GM18909 (cell line): ENCODE data around the gene KCNK3.
"Not testable (repeated sequence)": the region's sequence is repeated elsewhere in the genome, so short reads cannot be mapped to it uniquely, and the experiment has no call there.

Experiments used
- ATAC-seq: cut with Tn5 transposase; IDR thresholded peaks from one replicate; pipeline ENCODE4 v1.9.1; 2021; ENCODE audit warnings: mild to moderate bottlenecking; ENCODE audit not compliant: unreplicated experiment, poor library complexity

Gene KCNK3

GRCh38 chr2:26692279-26692896 is at the start of gene KCNK3:
TSS of gene KCNK3 (plus strand) at chr2:26692722. CDS start at chr2:26692876, 154 bp downstream.
- ATAC-seq, result no peak

DNA sequence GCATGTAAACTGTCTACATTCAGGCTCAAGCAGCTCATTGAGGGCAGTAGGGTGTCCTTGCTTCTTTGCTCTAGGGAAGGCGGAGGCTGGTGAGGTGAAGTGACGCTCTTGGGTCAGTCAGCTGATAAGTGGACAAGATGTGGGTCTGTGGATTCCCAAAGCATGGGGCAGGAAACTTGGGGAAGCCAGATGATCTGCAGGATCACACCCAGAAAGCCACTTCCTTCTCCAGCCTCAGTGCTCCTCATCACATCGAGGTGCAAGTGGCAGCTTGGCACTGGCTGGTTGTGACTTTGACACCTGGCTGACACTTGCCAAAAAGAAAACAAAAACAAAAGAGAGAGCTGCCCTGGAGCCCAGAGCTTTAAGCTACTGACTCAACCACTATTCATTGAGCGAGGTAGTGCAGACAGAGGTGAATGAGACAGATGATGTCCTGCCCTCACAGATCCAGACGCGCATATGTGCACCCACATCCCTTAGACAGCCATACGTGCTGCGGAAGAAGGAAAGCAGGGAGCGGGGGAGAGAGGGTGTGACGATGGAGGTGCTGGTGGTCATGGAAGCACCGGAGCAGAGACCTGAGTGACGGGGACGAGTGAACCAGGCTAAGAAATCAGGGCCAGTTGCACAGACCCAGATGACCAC is 48.2 kb upstream of the KCNK3 start:
- no peak for ATAC-seq

DNA sequence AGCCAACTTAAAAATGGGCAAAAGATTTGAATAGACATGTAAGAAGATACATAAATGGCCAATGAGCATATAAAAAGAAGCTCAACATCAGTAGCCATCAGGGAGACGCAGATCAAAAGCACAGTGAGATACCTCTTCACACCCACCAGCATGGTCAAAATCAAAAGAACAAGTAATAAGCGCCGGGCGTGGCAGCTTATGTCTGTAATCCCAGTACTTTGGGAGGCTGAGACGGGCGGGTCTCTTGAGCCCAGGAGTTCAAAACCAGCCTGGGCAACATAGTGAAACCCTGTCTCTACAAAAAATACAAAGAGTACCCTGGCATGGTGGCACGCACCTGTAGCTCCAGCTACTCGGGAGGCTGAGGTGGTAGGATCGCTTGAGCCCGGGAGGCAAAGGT is 46.8 kb upstream of the KCNK3 start:
- no peak for ATAC-seq

GRCh38 chr2:26646986-26647672 is 45.4 kb upstream of the KCNK3 start:
- no peak for ATAC-seq

GRCh38 chr2:26647981-26648380 is 44.5 kb upstream of the KCNK3 start:
- no peak for ATAC-seq

- ATAC-seq, result no peak
Measured at GRCh38 chr2:26648516-26648915, 44.0 kb upstream of the KCNK3 start.

- ATAC-seq, result no peak
Measured at GRCh38 chr2:26649322-26649721, 43.2 kb upstream of the KCNK3 start.

DNA sequence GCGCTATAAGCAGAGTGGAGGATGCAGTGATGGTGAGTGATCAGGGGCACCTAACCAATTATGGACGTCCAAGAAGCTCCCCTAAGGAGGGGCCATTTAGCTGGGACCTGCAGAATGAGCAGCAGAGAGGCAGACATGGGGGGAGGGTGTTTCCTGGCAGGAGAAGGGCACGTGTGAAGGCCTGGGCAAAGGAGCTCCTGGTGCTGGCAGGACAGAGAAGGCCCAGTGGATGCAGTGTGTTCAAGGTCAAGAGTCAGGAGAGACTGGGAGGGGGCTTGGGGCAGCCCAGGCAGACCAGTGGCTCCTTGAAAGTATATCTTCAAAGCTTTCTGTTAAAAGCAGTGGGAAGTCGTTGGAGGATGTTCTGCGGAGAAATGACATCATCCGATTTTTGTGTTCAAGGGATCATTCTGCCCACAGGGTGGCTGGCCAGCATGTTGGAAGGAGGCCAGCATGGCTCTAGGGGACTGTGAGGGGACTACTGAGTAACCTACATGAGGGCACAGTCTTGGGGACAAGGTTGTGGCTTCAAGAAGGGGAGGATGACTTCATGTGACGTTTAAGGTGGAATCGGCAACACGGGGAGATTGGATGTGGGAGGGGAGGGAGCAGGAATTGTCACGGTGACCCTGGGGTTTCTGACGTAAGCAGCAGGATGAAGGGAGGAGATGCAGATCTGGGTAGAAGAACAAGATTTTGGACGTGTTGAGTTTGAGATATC is 42.4 kb upstream of the KCNK3 start:
- no peak for ATAC-seq

- no peak for ATAC-seq
Measured at GRCh38 chr2:26650713-26651469, 41.6 kb upstream of the KCNK3 start.

- no peak for ATAC-seq
Measured at GRCh38 chr2:26651470-26651771, 41.1 kb upstream of the KCNK3 start.

GRCh38 chr2:26651799-26652198 is 40.7 kb upstream of the KCNK3 start:
- no peak for ATAC-seq

DNA sequence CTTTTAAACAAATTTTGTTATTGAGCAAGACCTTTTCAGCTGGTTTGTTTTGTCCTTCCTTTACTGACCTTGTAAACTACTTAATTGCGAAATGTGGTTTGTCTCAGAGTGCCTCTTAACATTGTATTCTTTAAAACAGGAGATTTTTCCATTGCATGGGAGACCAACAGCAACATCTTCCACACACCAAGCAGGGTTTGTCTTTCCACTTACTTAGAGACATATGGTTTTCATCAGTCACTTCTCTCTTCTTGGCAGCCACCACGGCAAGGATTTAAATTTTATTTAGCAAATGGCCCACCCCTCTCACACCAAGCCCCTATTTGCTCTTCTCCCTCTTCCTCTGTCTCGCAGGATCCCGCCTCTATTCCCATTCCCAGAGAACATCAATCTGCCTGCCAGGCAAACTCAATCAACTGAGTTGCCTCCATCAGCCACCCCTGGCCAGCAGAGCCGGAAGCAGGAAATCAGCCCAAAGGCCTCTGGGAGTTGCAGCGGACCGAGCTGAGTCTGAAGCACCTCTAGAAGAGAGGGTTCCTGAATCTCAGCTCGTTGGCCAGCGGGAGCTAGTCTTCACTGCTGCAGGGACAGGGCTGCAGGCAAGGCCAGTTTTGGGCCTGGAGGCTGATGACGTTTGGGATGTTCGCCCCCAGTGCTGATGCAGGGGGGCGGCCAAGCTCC is 40.0 kb upstream of the KCNK3 start:
- ATAC-seq, result no peak

DNA sequence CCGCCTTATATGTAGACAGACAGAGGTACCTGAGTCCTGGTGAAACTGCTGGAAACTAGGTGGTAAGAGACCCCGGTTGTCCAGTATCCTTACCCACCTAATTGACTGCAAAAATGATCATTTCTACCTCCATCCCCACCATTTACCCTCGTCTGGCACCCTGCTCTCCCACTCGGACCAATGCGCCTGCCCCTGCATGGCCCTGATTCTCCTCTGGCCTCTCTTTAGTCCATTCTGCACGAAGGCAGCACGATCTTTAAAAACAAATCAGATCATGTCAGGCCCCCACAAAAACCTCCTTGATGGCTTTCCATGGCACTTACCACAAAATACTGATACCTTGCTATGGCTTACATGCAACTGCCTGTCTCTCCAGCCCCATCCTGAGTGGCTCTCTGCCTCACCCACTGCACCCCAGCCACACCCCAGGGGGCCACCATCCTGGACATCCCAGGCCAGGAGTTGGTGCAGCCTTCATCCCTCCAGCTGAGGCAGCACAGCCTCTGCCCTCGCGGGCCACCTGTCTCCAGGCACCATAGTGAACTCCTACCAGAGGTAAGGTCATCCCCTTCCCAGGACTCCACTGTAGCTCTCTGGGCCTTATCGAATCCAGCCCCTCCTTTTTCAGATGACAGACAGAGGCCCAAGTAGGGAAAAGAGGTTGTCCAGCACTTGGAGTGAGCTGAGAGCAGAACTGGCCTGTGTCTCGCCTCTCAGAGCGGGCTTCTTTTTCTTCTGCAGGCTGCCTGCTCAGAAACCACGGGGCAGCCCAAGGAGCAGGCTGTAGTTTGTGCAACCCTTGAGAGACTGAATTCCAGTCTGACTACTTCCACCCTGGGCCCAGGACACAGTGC is 39.1 kb upstream of the KCNK3 start:
- no peak for ATAC-seq

DNA sequence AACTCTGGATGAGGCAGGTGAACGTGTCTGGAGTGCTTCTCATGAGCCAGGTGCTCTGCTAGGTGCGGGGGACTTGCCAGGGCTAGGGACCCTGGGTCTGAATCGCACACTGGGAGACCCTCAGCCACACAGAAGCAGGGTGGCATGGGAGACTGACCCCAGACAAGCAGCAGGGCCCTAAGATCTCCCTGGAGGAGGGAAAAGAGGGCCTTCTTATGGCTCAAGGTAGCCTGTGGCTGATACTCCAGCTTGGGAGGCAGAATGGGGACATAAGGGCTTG is 38.5 kb upstream of the KCNK3 start:
- no peak for ATAC-seq

DNA sequence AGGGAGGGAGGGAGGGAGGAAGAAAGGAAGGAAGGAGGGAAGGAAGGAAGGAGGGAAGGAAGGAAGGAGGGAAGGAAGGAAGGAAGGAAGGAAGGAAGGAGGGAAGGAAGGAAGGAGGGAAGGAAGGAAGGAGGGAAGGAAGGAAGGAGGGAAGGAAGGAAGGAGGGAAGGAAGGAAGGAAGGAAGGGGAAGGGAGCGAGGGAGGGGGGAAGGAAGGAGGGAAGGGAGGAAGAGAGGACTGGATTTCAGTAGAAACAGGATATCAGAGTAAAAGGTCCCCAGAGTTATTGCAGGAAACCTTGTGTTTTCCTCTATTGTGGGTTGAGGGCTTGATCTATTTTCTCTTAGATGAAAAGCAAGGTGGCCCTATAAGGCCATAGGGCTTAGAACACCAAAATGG is 37.4 kb upstream of the KCNK3 start:
- not testable (repeated sequence) for ATAC-seq

DNA sequence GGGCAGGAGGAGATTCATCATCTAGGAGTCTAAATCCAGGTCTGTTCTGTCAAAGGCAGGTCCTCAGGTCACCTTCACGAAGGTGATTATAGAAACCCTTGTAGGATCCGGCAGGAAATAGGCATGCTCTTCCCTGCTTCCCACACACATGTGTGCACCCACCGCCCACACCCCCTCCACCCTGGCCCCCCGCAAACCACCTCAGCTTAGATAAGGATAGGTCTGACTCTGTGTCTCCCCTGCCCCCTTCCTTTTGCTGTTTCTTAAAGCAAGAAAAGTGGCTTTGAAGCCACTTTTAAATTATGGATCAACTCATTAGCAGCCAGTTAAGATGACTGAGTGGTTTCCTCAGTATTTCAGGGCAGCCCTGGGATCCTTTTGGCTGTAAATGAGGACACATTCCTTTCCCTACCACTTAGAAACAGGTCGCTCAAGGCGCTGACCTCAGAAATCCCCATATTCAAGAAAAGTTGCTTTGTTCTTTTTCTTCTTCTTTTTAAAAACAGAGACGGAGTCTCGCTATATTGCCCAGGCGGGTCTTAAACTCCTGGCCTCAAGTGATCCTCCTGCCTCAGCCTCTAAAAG is 36.8 kb upstream of the KCNK3 start:
- no peak for ATAC-seq

DNA sequence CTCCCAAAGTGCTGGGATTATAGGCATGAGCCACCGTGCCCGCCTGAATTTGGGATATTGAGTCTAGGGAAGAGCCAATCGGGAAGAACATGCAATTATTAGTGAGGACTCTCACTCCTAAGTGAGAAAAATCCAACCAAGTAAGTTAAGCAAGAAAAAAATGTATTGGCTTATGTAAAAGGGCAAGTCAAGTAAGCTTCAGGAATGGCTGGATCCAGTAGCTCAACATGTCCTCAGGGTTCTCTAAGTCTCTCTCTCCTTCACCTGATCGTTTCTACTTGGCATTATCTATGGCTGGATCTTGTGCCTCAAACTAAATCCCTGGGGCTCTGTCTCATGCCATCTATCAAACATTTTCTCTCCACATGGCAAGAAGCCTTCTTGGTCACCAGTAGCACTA is 35.3 kb upstream of the KCNK3 start:
- ATAC-seq, result no peak

GRCh38 chr2:26658691-26659346 is 33.7 kb upstream of the KCNK3 start:
- no peak for ATAC-seq
